Esophagus mucosa (tissue), 1 donor: Measurements from ENCODE around the gene SIPA1L2. TPM values are rescaled to one million over a fixed set of nuclear protein-coding genes. Genes with fewer than 3 reads are reported as not detected.
A peak's percentile ranks its signal among the peaks of the same experiment; 100 is the strongest.

ENCODE experiments used
- ATAC-seq: fragments of 200-7000 bp; cut with Tn5 transposase; one replicate; pipeline ENCODE4 v1.9.1; 2020
- total RNA-seq: library from RNA; stranded (reverse); gene quantifications from one replicate; pipeline ENCODE4 v1.2.4, GENCODE V29; 2023
- donor health status: DM: yes; HTN: yes; CAD: no.

SIPA1L2 gene
- total RNA-seq = 36.9 TPM

GRCh38 chr1:232630047-232630893, at the start of gene SIPA1L2:
Gene SIPA1L2 (minus strand): TSS chr1:232630133. CDS start chr1:232515339, 114,794 bp downstream.
- ATAC-seq = peak; percentile 96

- ATAC-seq = peak; percentile 92
Observed at GRCh38 chr1:232678185-232678886, 48.4 kb upstream of the SIPA1L2 start.

- ATAC-seq = no peak
Observed at GRCh38 chr1:232676307-232676706, 46.4 kb upstream of the SIPA1L2 start.

- no peak for ATAC-seq
Observed at GRCh38 chr1:232675898-232676297, 46.0 kb upstream of the SIPA1L2 start.

- ATAC-seq = no peak
Observed at GRCh38 chr1:232675260-232675659, 45.3 kb upstream of the SIPA1L2 start.

- ATAC-seq = no peak
Observed at GRCh38 chr1:232673256-232673655, 43.3 kb upstream of the SIPA1L2 start.

- ATAC-seq = no peak
Observed at GRCh38 chr1:232669981-232670747, 40.2 kb upstream of the SIPA1L2 start.

- ATAC-seq = no peak
Observed at GRCh38 chr1:232667778-232668165, 37.8 kb upstream of the SIPA1L2 start.

- peak; percentile 43 for ATAC-seq
Observed at GRCh38 chr1:232667094-232667777, 37.3 kb upstream of the SIPA1L2 start.

GRCh38 chr1:232664844-232665777, 35.2 kb upstream of the SIPA1L2 start:
- no peak for ATAC-seq

- no peak for ATAC-seq
Observed at GRCh38 chr1:232662910-232663309, 33.0 kb upstream of the SIPA1L2 start.

- ATAC-seq = no peak
Observed at GRCh38 chr1:232658386-232658785, 28.5 kb upstream of the SIPA1L2 start.

- peak; percentile 48 for ATAC-seq
Observed at GRCh38 chr1:232657426-232658005, 27.6 kb upstream of the SIPA1L2 start.

GRCh38 chr1:232655746-232656085, 25.8 kb upstream of the SIPA1L2 start:
- ATAC-seq = no peak

GRCh38 chr1:232655028-232655745, 25.3 kb upstream of the SIPA1L2 start:
- ATAC-seq = no peak

GRCh38 chr1:232653789-232654188, 23.9 kb upstream of the SIPA1L2 start:
- ATAC-seq = no peak

- no peak for ATAC-seq
Observed at GRCh38 chr1:232650845-232651244, 20.9 kb upstream of the SIPA1L2 start.

GRCh38 chr1:232650418-232650817, 20.5 kb upstream of the SIPA1L2 start:
- peak; percentile 85 for ATAC-seq

GRCh38 chr1:232648316-232648715, 18.4 kb upstream of the SIPA1L2 start:
- ATAC-seq = peak; percentile 63

- ATAC-seq = no peak
Observed at GRCh38 chr1:232644209-232644608, 14.3 kb upstream of the SIPA1L2 start.
